K562 (cell line): ENCODE measurements around the gene TLCD1. TPM values are rescaled to one million over a fixed set of nuclear protein-coding genes. Genes with fewer than 3 reads are reported as not detected.

Source experiments
- ARNT ChIP-seq, 2 experiments: fragments of 450-650 bp; IDR thresholded peaks; 2 replicates each; pipeline ENCODE4 v1.6.1; 2016; ENCODE audit warnings: mild to moderate bottlenecking in 1 of 2
- C11orf30 ChIP-seq: fragments of 450-650 bp; IDR thresholded peaks from 2 replicates; pipeline ENCODE4 v1.6.1; 2016; ENCODE audit warnings: low read depth, mild to moderate bottlenecking
- CBX1 ChIP-seq: sonication (generic); IDR thresholded peaks from 2 replicates; pipeline ENCODE4 v1.6.1; 2016; ENCODE audit warnings: antibody characterized with exemption, low read depth, mild to moderate bottlenecking
- CTCFL ChIP-seq: IDR thresholded peaks from 2 replicates; pipeline ENCODE4 v1.6.1; 2011; ENCODE audit warnings: borderline replicate concordance, low read depth, mild to moderate bottlenecking, moderate library complexity, low read length; ENCODE audit not compliant: insufficient read depth, poor library complexity, severe bottlenecking
- E2F6 ChIP-seq, 2 experiments: IDR thresholded peaks; 2 replicates each; pipeline ENCODE4 v1.6.1; 2011; ENCODE audit warnings: borderline replicate concordance in 1 of 2, control low read depth in 1 of 2, low read depth in 1 of 2, low read length in 1 of 2, mild to moderate bottlenecking in 1 of 2, mixed read lengths in 1 of 2, moderate library complexity in 1 of 2; ENCODE audit not compliant: insufficient read depth in 1 of 2, insufficient read length in 1 of 2, poor library complexity in 1 of 2, severe bottlenecking in 1 of 2; ENCODE audit errors: extremely low read depth in 1 of 2
- ELF2 ChIP-seq: fragments of 250-450 bp; sonication (Bioruptor Pico); IDR thresholded peaks from 2 replicates; pipeline ENCODE4 v1.5.0; 2021; ENCODE audit warnings: mild to moderate bottlenecking
- EWSR1 ChIP-seq: fragments of 450-650 bp; IDR thresholded peaks from 2 replicates; pipeline ENCODE4 v1.6.1; 2018; ENCODE audit warnings: borderline replicate concordance, mild to moderate bottlenecking, low read depth, moderate library complexity; ENCODE audit not compliant: partially characterized antibody
- FOXJ2 ChIP-seq: fragments of 200-800 bp; sonication (Bioruptor generic); IDR thresholded peaks from 2 replicates; pipeline ENCODE4 v1.6.1; 2016; ENCODE audit warnings: missing genetic modification characterization, missing compliant biosample characterization
- HCFC1 ChIP-seq: IDR thresholded peaks from 2 replicates; pipeline ENCODE4 v1.6.1; 2012; ENCODE audit warnings: low read depth, low read length, improper control_type of control experiment
- HMGXB4 ChIP-seq: sonication (generic); formaldehyde crosslinking; IDR thresholded peaks from 2 replicates; pipeline ENCODE4 v1.8.1; 2023; ENCODE audit warnings: mild to moderate bottlenecking, missing genetic modification reagents
- HNRNPL ChIP-seq: fragments of 200-400 bp; formaldehyde crosslinking; IDR thresholded peaks from 2 replicates; pipeline ENCODE4 v1.6.1; 2017; ENCODE audit warnings: low read depth, mild to moderate bottlenecking, low read length
- KHSRP ChIP-seq: fragments of 450-650 bp; IDR thresholded peaks from 2 replicates; pipeline ENCODE4 v1.6.1; 2017
- MLX ChIP-seq, 2 experiments: fragments of 450-650 bp in 1 of 2; sonication (generic) in 1 of 2; formaldehyde crosslinking; conservative IDR thresholded peaks; 2 replicates each; pipeline versions ENCODE4 v1.4.0 to v1.8.1; 2020 to 2022; ENCODE audit warnings: mild to moderate bottlenecking in 1 of 2, missing genetic modification reagents in 1 of 2
- MTA1 ChIP-seq: fragments of 450-650 bp; IDR thresholded peaks from 2 replicates; pipeline ENCODE4 v1.6.1; 2017; ENCODE audit warnings: borderline replicate concordance
- NFE2 ChIP-seq: IDR thresholded peaks from 2 replicates; pipeline ENCODE4 v1.6.1; 2014; ENCODE audit warnings: antibody characterized with exemption, low read depth
- NFXL1 ChIP-seq: fragments of 450-650 bp; formaldehyde crosslinking; IDR thresholded peaks from 2 replicates; pipeline ENCODE4 v1.4.0; 2021; ENCODE audit warnings: mild to moderate bottlenecking
- PYGO2 ChIP-seq: fragments of 450-650 bp; IDR thresholded peaks from 2 replicates; pipeline ENCODE4 v1.6.1; 2016; ENCODE audit warnings: mild to moderate bottlenecking, missing genetic modification characterization, moderate library complexity, missing compliant biosample characterization
- RCOR1 ChIP-seq, 2 experiments: IDR thresholded peaks; 2 replicates each; pipeline ENCODE4 v1.6.1; 2012; ENCODE audit warnings: low read depth in 2 of 2, low read length in 2 of 2, borderline replicate concordance in 1 of 2, improper control_type of control experiment in 1 of 2
- SMAD3 ChIP-seq: fragments of 450-650 bp; formaldehyde crosslinking; conservative IDR thresholded peaks from 2 replicates; pipeline ENCODE4 v1.4.0; 2020; ENCODE audit warnings: mild to moderate bottlenecking
- SMARCA4 ChIP-seq: fragments of 450-650 bp; IDR thresholded peaks from 2 replicates; pipeline ENCODE4 v1.6.1; 2016
- SMARCB1 ChIP-seq: IDR thresholded peaks from 2 replicates; pipeline ENCODE4 v1.6.1; 2011; ENCODE audit warnings: improper control_type of control experiment, low read depth; ENCODE audit not compliant: insufficient read length
- SP1 ChIP-seq: sonication (generic); formaldehyde crosslinking; IDR thresholded peaks from 2 replicates; pipeline ENCODE4 v1.8.1; 2022; ENCODE audit warnings: mild to moderate bottlenecking, missing genetic modification reagents
- ZEB2 ChIP-seq: fragments of 450-650 bp; IDR thresholded peaks from 2 replicates; pipeline ENCODE4 v1.6.1; 2016
- ZNF134 ChIP-seq: fragments of 250-450 bp; sonication (Bioruptor Pico); conservative IDR thresholded peaks from 2 replicates; pipeline ENCODE4 v1.4.0; 2020
- ZNF551 ChIP-seq: fragments of 250-450 bp; sonication (Bioruptor Pico); IDR thresholded peaks from 2 replicates; pipeline ENCODE4 v1.5.0; 2021; ENCODE audit warnings: mild to moderate bottlenecking, moderate library complexity
- polyA plus RNA-seq, 8 experiments: library from polyadenylated mRNA; depleted of rRNA in 4 of 8; stranded (reverse) in 5 of 8; unstranded in 3 of 8; fragments of >200 nt; fragmentation: Nextera tagmentation in 2 of 8; fragmentation: Illumina TruSeq in 1 of 8; extraction: Ambion mirVana in 2 of 8; extraction: Trizol in 1 of 8; gene quantifications; 2 replicates each; pipeline versions ENCODE4 v1.2.1 to v1.2.3, GENCODE V29; 2011 to 2014; ENCODE audit warnings: inconsistent platforms in 1 of 8, missing spikeins in 1 of 8
- total RNA-seq, 7 experiments: library from RNA; depleted of rRNA in 6 of 7; stranded (reverse); fragments of >200 nt in 6 of 7; fragmentation: Illumina TruSeq in 2 of 7; extraction: Trizol in 2 of 7; gene quantifications; 2 replicates each; pipeline versions ENCODE4 v1.2.1 to v1.2.3, GENCODE V29; 2011 to 2021; ENCODE audit warnings: low replicate concordance in 1 of 7

Gene TLCD1
- total and polyA plus RNA-seq, 9 of the 15 experiments (the other 6 are each of a cell fraction or from before 2014, with no cell fraction given) = 6.8 to 37.7 (median 21.7) TPM

GRCh38 chr17:28735242-28735722, 9.2 kb upstream of the TLCD1 start (continued):
- no peak for TF ChIP-seq EWSR1
- no peak for TF ChIP-seq SMAD3 (CRISPR knock-in tag)
- peak; percentile 98 for TF ChIP-seq NFE2
- TF ChIP-seq RCOR1 (IDR thresholded peaks at IDR 0.05; ENCODE audit: borderline replicate concordance in 1 of 2, low read depth in 2 of 2, low read length in 2 of 2) = peak in 1 of 2 experiments; percentile 82; a peak in 2 of 4 replicates
- TF ChIP-seq CTCFL = no peak
- no peak for TF ChIP-seq KHSRP
- no peak for TF ChIP-seq MLX (CRISPR knock-in tag; conservative IDR thresholded peaks at IDR 0.05)
- TF ChIP-seq ZEB2 = no peak
- TF ChIP-seq ARNT (IDR thresholded peaks at IDR 0.05) = no peak
- no peak for TF ChIP-seq PYGO2 (tag)
- TF ChIP-seq HCFC1 = 0 out of 2 replicates have a peak, but pooled peaks have one; percentile 10
- TF ChIP-seq ZNF134 = no peak
- no peak for TF ChIP-seq ZNF551 (CRISPR knock-in tag)
- TF ChIP-seq NFXL1 (CRISPR knock-in tag) = no peak
- peak; percentile 92 for TF ChIP-seq SMARCA4
- TF ChIP-seq MTA1 = 0 out of 2 replicates have a peak, but pooled peaks have one; percentile 14
- TF ChIP-seq SMARCB1 = peak; percentile 74
- TF ChIP-seq E2F6 (IDR thresholded peaks at IDR 0.05; ENCODE audit: borderline replicate concordance in 1 of 2, extremely low read depth in 1 of 2, insufficient read depth in 1 of 2, insufficient read length in 1 of 2, low read depth in 1 of 2, low read length in 1 of 2, poor library complexity in 1 of 2, severe bottlenecking in 1 of 2) = no peak
- TF ChIP-seq HNRNPL = no peak
- TF ChIP-seq HMGXB4 = 0 out of 2 replicates have a peak, but pooled peaks have one; percentile 40
- no peak for TF ChIP-seq FOXJ2
- TF ChIP-seq SP1 = 0 out of 2 replicates have a peak, but pooled peaks have one; percentile 26
- TF ChIP-seq CBX1 = no peak
- no peak for TF ChIP-seq ELF2 (CRISPR knock-in tag)
- TF ChIP-seq C11orf30 = peak; percentile 93
